Lower lobe of right lung (tissue), 2 donors: ENCODE data around the gene SLC24A5. TPM values are rescaled to one million over a fixed set of nuclear protein-coding genes. Genes with fewer than 3 reads are reported as not detected.

Experiments used
- ATAC-seq, 2 donors: fragments of 200-7000 bp; cut with Tn5 transposase; one replicate each; pipeline ENCODE4 v1.9.1; 2020 to 2022; ENCODE audit warnings: mild to moderate bottlenecking in 2 of 2, moderate library complexity in 2 of 2
- DNase-seq: peaks from one replicate; pipeline ENCODE4 v3.0.0-alpha.2; 2020
- H3K27ac ChIP-seq: fragments of 200-600 bp; one replicate; pipeline ENCODE4 v1.8.0; 2022
- H3K27me3 ChIP-seq: fragments of 200-600 bp; one replicate; pipeline ENCODE4 v1.8.0; 2022; ENCODE audit warnings: low read depth
- H3K36me3 ChIP-seq: fragments of 200-600 bp; one replicate; pipeline ENCODE4 v1.8.0; 2022; ENCODE audit warnings: mild to moderate bottlenecking
- H3K4me1 ChIP-seq: fragments of 200-600 bp; one replicate; pipeline ENCODE4 v1.8.0; 2022
- H3K4me3 ChIP-seq: fragments of 200-600 bp; one replicate; pipeline ENCODE4 v1.8.0; 2022; ENCODE audit warnings: mild to moderate bottlenecking
- H3K9me3 ChIP-seq: fragments of 200-600 bp; one replicate; pipeline ENCODE4 v1.8.0; 2022
- CTCF ChIP-seq: fragments of 200-600 bp; IDR thresholded peaks from one replicate; pipeline ENCODE4 v1.8.0; 2022; ENCODE audit warnings: antibody characterized with exemption, mild to moderate bottlenecking
- intact Hi-C: fragments of 100-400 bp; cut with DNase I; formaldehyde crosslinking; loops from one replicate; pipeline ENCODE4 v1.11.0; 2022
- total RNA-seq: library from RNA; stranded (reverse); fragmentation: NEBNext Ultra II Directional; extraction: Animal tissue kit (Norgen Biotek cat#: 25700); gene quantifications from one replicate; pipeline ENCODE4 v1.2.1, GENCODE V29; 2021
- donor health status: DM: no; HTN: yes; CAD: no; lungs with severe emphysema.

Gene SLC24A5
- total RNA-seq, 1 donor from 2014 or later = not detected

- intact Hi-C loops = no loop called here
These were observed 64.7 kb downstream of the SLC24A5 start for GRCh38 chr15:48185529-48185928.

GRCh38 chr15:48186271-48186670 is 65.5 kb downstream of the SLC24A5 start:
- intact Hi-C loops = no loop called here

More at GRCh38 chr15:48185529-48185928, 64.7 kb downstream of the SLC24A5 start:
- Histone ChIP-seq H3K27me3 (no peaks in the 10 kb centered on the region), H3K36me3 (no peaks in the 10 kb centered on the region), H3K27ac (no peak overlapping the region), H3K9me3 (no peaks in the 10 kb centered on the region), H3K4me3 (no peak overlapping the region), H3K4me1 (no peaks in the 10 kb centered on the region)
- TF ChIP-seq CTCF = no peak
- ATAC-seq (no peak), DNase-seq (no peak)

GRCh38 chr15:48190932-48191573 is 70.3 kb downstream of the SLC24A5 start:
- intact Hi-C loops = no loop called here
- peak in 1 of 2 donors; percentile 42 for ATAC-seq
- no peak overlapping the region for H3K27ac ChIP-seq
- TF ChIP-seq CTCF = no peak
- peak; percentile 65 for DNase-seq
- no peaks in the 10 kb centered on the region for H3K36me3 ChIP-seq
- no peaks in the 10 kb centered on the region for H3K4me1 ChIP-seq
- no peak overlapping the region for H3K4me3 ChIP-seq
- H3K27me3 ChIP-seq = no peaks in the 10 kb centered on the region
- H3K9me3 ChIP-seq = no peaks in the 10 kb centered on the region

More at GRCh38 chr15:48186271-48186670, 65.5 kb downstream of the SLC24A5 start:
- DNase-seq (no peak), ATAC-seq (no peak)
- Histone ChIP-seq H3K4me1 (no peaks in the 10 kb centered on the region), H3K27me3 (no peaks in the 10 kb centered on the region), H3K27ac (no peak overlapping the region), H3K36me3 (no peaks in the 10 kb centered on the region), H3K4me3 (no peak overlapping the region), H3K9me3 (no peaks in the 10 kb centered on the region)
- no peak for TF ChIP-seq CTCF

GRCh38 chr15:48191574-48192225 is 70.9 kb downstream of the SLC24A5 start, which contains the start of gene CTXN2:
TSS of gene CTXN2 (plus strand) at chr15:48191665. CDS start at chr15:48201301, 9,636 bp downstream.
- DNase-seq (no peak), ATAC-seq (no peak)
- H3K9me3 ChIP-seq = no peaks in the 10 kb centered on the region
- no peak within 1 kb of the TSS for H3K4me3 ChIP-seq
- H3K27me3 ChIP-seq = no peaks in the 10 kb centered on the region
- H3K27ac ChIP-seq = no peak within 1 kb of the TSS
- TF ChIP-seq CTCF = no peak
- intact Hi-C loops = no loop called here
- H3K4me1 ChIP-seq = no peaks in the 10 kb centered on the region
- no peaks in the 10 kb centered on the region for H3K36me3 ChIP-seq

Other genes with a start within 250 kb of the SLC24A5 start
- 18.8 TPM for gene MYEF2, start 57.3 kb downstream of the SLC24A5 start, total RNA-seq
- not detected for gene CTXN2, start 70.7 kb downstream of the SLC24A5 start, total RNA-seq
- gene SLC12A1, start 85.3 kb downstream of the SLC24A5 start, total RNA-seq = not detected
- 100 TPM for gene DUT, start 210.4 kb downstream of the SLC24A5 start, total RNA-seq